Gastrocnemius medialis (tissue), 4 donors: ENCODE measurements around the gene ARHGEF7.

Experiments used
- CTCF ChIP-seq, 5 experiments: fragments of 450-650 bp in 3 of 5; fragments of 200-600 bp in 2 of 5; sonication (generic) in 2 of 5; IDR thresholded peaks in 4 of 5; conservative IDR thresholded peaks in 1 of 5; 1 replicate in 4 of 5; 2 replicates in 1 of 5; pipeline ENCODE4 v1.5.1; 2016 to 2019; ENCODE audit warnings: antibody characterized with exemption in 5 of 5, mild to moderate bottlenecking in 3 of 5, moderate library complexity in 3 of 5
- POLR2A ChIP-seq, 2 donors: fragments of 450-650 bp; IDR thresholded peaks; one replicate each; pipeline ENCODE4 v1.6.1; 2017; ENCODE audit warnings: antibody characterized with exemption in 2 of 2, mild to moderate bottlenecking in 2 of 2, moderate library complexity in 2 of 2

GRCh38 chr13:111210091-111210490 lies 95.0 kb downstream of the ARHGEF7 start:
- no peak for TF ChIP-seq CTCF (IDR thresholded peaks at IDR 0.05 in 4 of 5, conservative IDR thresholded peaks at IDR 0.05 in 1 of 5)
- no peak for TF ChIP-seq POLR2A (IDR thresholded peaks at IDR 0.05)
